ENCODE data around the gene GTPBP4. TPM values are rescaled to one million over a fixed set of nuclear protein-coding genes. Genes with fewer than 3 reads are reported as not detected.

The GTPBP4 gene
- total RNA-seq, 2 donors from 2014 or later = 31.7 to 105 TPM

DNA sequence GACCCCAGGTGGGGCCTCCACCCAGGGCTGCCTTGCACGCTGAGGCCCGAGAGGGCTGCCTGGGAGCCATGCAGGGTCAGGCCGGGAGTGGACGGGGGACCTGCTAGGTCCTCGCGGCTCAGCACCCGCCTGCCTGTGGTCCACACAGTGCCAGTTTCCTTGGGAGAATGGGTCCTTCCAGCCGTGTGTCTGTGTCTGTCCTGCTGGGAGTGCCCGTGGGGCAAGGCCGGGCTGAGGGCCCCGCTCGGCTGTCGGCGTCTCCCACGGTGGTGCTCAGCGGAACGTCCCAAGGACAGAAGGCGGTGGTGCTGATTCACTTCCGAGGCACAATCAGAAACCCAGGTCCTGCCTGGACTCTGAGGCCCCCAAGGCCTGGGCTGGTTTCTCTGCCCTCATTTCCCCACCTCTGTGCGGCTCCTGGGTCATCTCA is 23.2 kb upstream of the GTPBP4 start:
- Histone ChIP-seq H3K27me3 (replicated peaks; ENCODE audit: insufficient read depth) (no peaks in the 10 kb centered on the region), H3K27ac (no peak overlapping the region), H3K9me3 (no peaks in the 10 kb centered on the region), H3K4me3 (no peak overlapping the region), H3K36me3 (no peaks in the 10 kb centered on the region), H3K4me1 (ENCODE audit: control insufficient read depth in 1 of 2, low read depth in 2 of 2) (no peaks in the 10 kb centered on the region)
- ATAC-seq (ENCODE audit: insufficient number of reproducible peaks, low FRiP score, low read depth) = no peak
- TF ChIP-seq, protein P1, sequence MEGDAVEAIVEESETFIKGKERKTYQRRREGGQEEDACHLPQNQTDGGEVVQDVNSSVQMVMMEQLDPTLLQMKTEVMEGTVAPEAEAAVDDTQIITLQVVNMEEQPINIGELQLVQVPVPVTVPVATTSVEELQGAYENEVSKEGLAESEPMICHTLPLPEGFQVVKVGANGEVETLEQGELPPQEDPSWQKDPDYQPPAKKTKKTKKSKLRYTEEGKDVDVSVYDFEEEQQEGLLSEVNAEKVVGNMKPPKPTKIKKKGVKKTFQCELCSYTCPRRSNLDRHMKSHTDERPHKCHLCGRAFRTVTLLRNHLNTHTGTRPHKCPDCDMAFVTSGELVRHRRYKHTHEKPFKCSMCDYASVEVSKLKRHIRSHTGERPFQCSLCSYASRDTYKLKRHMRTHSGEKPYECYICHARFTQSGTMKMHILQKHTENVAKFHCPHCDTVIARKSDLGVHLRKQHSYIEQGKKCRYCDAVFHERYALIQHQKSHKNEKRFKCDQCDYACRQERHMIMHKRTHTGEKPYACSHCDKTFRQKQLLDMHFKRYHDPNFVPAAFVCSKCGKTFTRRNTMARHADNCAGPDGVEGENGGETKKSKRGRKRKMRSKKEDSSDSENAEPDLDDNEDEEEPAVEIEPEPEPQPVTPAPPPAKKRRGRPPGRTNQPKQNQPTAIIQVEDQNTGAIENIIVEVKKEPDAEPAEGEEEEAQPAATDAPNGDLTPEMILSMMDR (IDR thresholded peaks at IDR 0.05) = no peak
- DNase-seq (ENCODE audit: low spot score) = no peak

DNA sequence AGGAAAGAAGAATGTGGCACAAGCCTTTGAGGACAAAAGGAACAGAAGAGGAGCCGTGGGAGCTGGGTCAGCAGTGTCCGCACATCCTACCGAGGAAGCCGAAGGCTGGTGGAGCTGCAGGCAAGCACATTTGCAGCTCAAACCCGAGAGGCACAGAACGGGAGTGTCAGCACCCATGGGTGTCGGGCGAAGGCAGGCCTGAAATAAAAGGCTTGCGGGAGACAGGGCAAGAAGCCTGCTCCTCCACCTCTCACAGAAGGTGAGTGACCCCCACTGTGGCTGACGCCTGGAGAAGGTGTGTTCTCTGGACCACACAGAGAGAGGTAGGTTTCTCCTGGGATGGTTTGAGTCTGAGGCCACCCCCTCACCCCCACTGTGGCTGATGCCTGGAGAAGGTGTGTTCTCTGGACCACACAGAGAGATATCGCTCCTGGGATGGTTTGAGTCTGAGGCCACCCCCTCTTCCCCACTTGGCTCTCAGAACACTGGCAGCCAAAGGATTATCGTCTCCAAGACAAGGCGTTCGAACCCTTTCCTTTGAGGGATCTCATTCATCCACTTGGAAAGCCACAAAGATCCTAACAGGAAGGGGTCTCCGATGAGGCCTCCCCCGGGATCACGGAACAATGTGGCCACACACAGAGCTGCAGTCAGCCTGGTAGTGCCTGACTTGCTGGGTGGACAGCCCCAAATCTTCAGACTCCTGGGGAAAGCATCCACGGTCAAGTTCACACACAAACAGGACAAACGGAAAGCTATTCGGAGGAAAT is 21.6 kb upstream of the GTPBP4 start:
- Histone ChIP-seq H3K4me3 (no peak overlapping the region), H3K9me3 (no peaks in the 10 kb centered on the region), H3K4me1 (ENCODE audit: control insufficient read depth in 1 of 2, low read depth in 2 of 2) (peaks cover 5 to 9% of the 10 kb centered on the region in 2 donors), H3K27me3 (replicated peaks; ENCODE audit: insufficient read depth) (no peaks in the 10 kb centered on the region), H3K27ac (no peak overlapping the region), H3K36me3 (no peaks in the 10 kb centered on the region)
- ATAC-seq (ENCODE audit: insufficient number of reproducible peaks, low FRiP score, low read depth) (no peak), DNase-seq (ENCODE audit: low spot score) (no peak)
- TF ChIP-seq, protein P1 (IDR thresholded peaks at IDR 0.05) = no peak

DNA sequence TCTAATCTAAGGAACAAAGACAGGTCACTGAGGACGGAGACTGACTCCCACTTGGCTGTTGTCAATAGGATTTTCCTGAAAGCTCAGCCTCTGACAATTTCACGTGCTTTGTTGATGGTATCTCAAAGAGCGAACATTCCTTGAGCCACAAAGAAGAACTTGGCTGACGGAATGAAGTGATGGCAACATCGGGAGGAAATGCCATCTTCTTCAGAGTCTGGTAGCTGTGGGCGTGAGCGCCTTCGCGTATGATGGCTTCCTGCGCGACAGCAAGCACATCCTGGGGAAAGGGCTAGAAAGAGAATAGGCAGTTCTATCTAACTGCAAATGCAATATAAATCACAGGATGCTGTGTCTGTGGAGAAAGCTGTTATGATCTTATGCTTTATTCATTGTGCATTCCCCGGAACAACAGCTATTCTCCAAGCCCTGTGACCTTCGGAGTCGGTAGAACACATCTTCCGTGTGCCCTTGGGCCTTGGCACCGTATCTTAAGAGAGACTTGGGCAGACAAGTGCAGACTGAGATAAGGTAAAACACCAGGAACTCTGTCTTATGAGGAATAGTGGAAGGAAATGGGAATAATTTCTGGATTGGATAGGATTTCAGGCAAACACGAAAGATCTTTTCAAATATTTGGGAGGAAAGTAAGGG is 19.6 kb upstream of the GTPBP4 start:
- Histone ChIP-seq H3K36me3 (no peaks in the 10 kb centered on the region), H3K27me3 (replicated peaks; ENCODE audit: insufficient read depth) (no peaks in the 10 kb centered on the region), H3K4me1 (ENCODE audit: control insufficient read depth in 1 of 2, low read depth in 2 of 2) (peaks cover 5 to 9% of the 10 kb centered on the region in 2 donors), H3K9me3 (no peaks in the 10 kb centered on the region), H3K4me3 (no peak overlapping the region), H3K27ac (no peak overlapping the region)
- ATAC-seq (ENCODE audit: insufficient number of reproducible peaks, low FRiP score, low read depth) = no peak
- DNase-seq (ENCODE audit: low spot score) = no peak
- TF ChIP-seq, protein P1 (IDR thresholded peaks at IDR 0.05) = no peak

DNA sequence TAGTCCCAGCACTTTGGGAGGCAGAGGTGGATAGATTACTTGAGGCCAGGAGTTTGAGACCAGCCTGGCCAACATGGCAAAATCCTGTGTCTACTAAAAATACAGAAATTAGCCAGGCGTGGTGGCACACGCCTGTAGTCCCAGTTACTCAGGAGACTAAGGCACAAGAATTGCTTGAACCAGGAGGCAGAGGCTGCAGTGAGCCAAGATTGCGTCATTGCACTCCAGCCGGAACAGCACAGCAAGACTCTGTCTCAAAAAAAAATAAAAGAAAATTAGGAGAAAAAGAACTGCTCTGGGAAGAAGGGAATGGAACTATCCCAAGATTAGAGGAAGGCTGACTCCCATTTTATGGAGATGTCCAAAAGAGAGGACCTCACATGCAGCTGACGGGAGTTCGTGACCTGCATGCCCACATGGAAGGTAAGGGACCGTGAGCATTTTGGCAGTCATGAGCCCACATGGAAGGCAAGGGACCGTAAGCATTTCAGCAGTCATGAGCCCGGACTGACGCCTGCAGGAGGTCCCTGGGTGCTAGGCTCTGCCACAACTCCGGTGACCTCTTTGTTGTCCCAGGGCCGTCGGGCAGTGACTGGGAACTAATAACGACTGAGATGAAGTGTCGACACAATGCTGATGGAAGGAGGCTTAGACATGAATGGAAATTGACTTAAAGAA is 18.6 kb upstream of the GTPBP4 start:
- no peaks in the 10 kb centered on the region for H3K9me3 ChIP-seq

More for the DNA sequence above, 18.6 kb upstream of the GTPBP4 start:
- H3K27ac ChIP-seq = no peak overlapping the region
- H3K4me1 ChIP-seq (ENCODE audit: control insufficient read depth in 1 of 2, low read depth in 2 of 2) = peaks cover 5 to 9% of the 10 kb centered on the region in 2 donors
- TF ChIP-seq, protein P1 (IDR thresholded peaks at IDR 0.05) = no peak
- H3K4me3 ChIP-seq = no peak overlapping the region
- H3K27me3 ChIP-seq (replicated peaks; ENCODE audit: insufficient read depth) = no peaks in the 10 kb centered on the region
- ATAC-seq (ENCODE audit: insufficient number of reproducible peaks, low FRiP score, low read depth) (no peak), DNase-seq (ENCODE audit: low spot score) (no peak)
- no peaks in the 10 kb centered on the region for H3K36me3 ChIP-seq

All from thoracic aorta (tissue), 2 donors.